HEK293 (cell line): ENCODE results near the gene ACOX2.

Experiments
- CTCF ChIA-PET: fragments of 350-600 bp; formaldehyde crosslinking; extraction: SDS; loops from one replicate; lab custom pipeline; 2021; ENCODE audit warnings: antibody characterized with exemption; lab: Yijun Ruan, JAX
- POLR2A ChIA-PET: fragments of 300-600 bp; formaldehyde crosslinking; extraction: SDS; loops from one replicate; lab custom pipeline; 2020; ENCODE audit warnings: antibody characterized with exemption, inconsistent platforms; lab: Yijun Ruan, JAX
- H3K27ac ChIP-seq: fragments of 200-500 bp; sonication (Bioruptor generic); 2 replicates; pipeline ENCODE4 v1.5.1; 2014; ENCODE audit warnings: low read depth, low read length, control low read depth, inconsistent platforms; ENCODE audit errors: extremely low read depth
- H3K36me3 ChIP-seq, 2 experiments: fragments of 200-500 bp in 1 of 2; sonication (Bioruptor generic) in 1 of 2; 1 replicate in 1 of 2; 2 replicates in 1 of 2; pipeline ENCODE4 v1.5.1; 2014 to 2017; ENCODE audit warnings: inconsistent platforms in 2 of 2, low read length in 2 of 2; ENCODE audit not compliant: control insufficient read depth in 2 of 2, insufficient read depth in 1 of 2
- H3K4me1 ChIP-seq: fragments of 200-500 bp; sonication (Bioruptor generic); 2 replicates; pipeline ENCODE4 v1.5.1; 2014; ENCODE audit warnings: mild to moderate bottlenecking, low read length, inconsistent platforms; ENCODE audit not compliant: control insufficient read depth, insufficient read depth
- H3K4me3 ChIP-seq: 2 replicates; pipeline ENCODE4 v1.5.1; 2011; ENCODE audit warnings: low read depth, mild to moderate bottlenecking, control low read depth, low read length, moderate library complexity
- H3K9me3 ChIP-seq: fragments of 200-500 bp; sonication (Bioruptor generic); 2 replicates; pipeline ENCODE4 v1.5.1; 2014; ENCODE audit warnings: low read depth, low read length, inconsistent platforms; ENCODE audit not compliant: control insufficient read depth, insufficient read depth
- FEZF1 ChIP-seq: fragments of 450-650 bp; formaldehyde crosslinking; IDR thresholded peaks from 2 replicates; pipeline ENCODE4 v1.5.1; 2016; ENCODE audit warnings: missing biosample characterization, missing genetic modification characterization
- GFI1B ChIP-seq: fragments of 450-650 bp; formaldehyde crosslinking; IDR thresholded peaks from 2 replicates; pipeline ENCODE4 v1.5.1; 2016; ENCODE audit warnings: missing biosample characterization, missing genetic modification characterization
- HOXD13 ChIP-seq: sonication (generic); formaldehyde crosslinking; IDR thresholded peaks from 2 replicates; pipeline ENCODE4 v1.8.0; 2022; ENCODE audit warnings: missing genetic modification reagents, borderline replicate concordance
- IKZF3 ChIP-seq: fragments of 450-650 bp; IDR thresholded peaks from 2 replicates; pipeline ENCODE4 v1.5.0; 2018; ENCODE audit warnings: missing biosample characterization, mild to moderate bottlenecking, missing genetic modification characterization, moderate library complexity
- KLF1 ChIP-seq: fragments of 450-650 bp; formaldehyde crosslinking; IDR thresholded peaks from 2 replicates; pipeline ENCODE4 v1.5.1; 2016; ENCODE audit warnings: missing biosample characterization, missing genetic modification characterization
- KLF16 ChIP-seq: fragments of 450-650 bp; formaldehyde crosslinking; IDR thresholded peaks from 2 replicates; pipeline ENCODE4 v1.5.1; 2017; ENCODE audit warnings: missing biosample characterization, missing genetic modification characterization
- MZF1 ChIP-seq: fragments of 450-650 bp; formaldehyde crosslinking; IDR thresholded peaks from 2 replicates; pipeline ENCODE4 v1.5.1; 2017; ENCODE audit warnings: missing biosample characterization, missing genetic modification characterization, borderline replicate concordance
- SCRT1 ChIP-seq: fragments of 450-650 bp; formaldehyde crosslinking; IDR thresholded peaks from 2 replicates; pipeline ENCODE4 v1.5.1; 2016; ENCODE audit warnings: missing biosample characterization, missing genetic modification characterization, borderline replicate concordance
- SCRT2 ChIP-seq: fragments of 450-650 bp; formaldehyde crosslinking; IDR thresholded peaks from 2 replicates; pipeline ENCODE4 v1.5.1; 2016; ENCODE audit warnings: missing biosample characterization, missing genetic modification characterization
- TRIM28 ChIP-seq: IDR thresholded peaks from 2 replicates; pipeline ENCODE4 v1.6.1; 2011; ENCODE audit warnings: low read length, control low read depth, borderline replicate concordance
- WT1 ChIP-seq: fragments of 450-650 bp; formaldehyde crosslinking; IDR thresholded peaks from 2 replicates; pipeline ENCODE4 v1.5.1; 2016; ENCODE audit warnings: missing biosample characterization, missing genetic modification characterization
- ZBTB8A ChIP-seq: fragments of 450-650 bp; formaldehyde crosslinking; IDR thresholded peaks from 2 replicates; pipeline ENCODE4 v1.5.1; 2016; ENCODE audit warnings: missing biosample characterization, missing genetic modification characterization
- ZEB2 ChIP-seq: fragments of 450-650 bp; formaldehyde crosslinking; IDR thresholded peaks from 2 replicates; pipeline ENCODE4 v1.5.1; 2016; ENCODE audit warnings: missing biosample characterization, missing genetic modification characterization
- ZFP3 ChIP-seq: fragments of 450-650 bp; formaldehyde crosslinking; IDR thresholded peaks from 2 replicates; pipeline ENCODE4 v1.5.1; 2016; ENCODE audit warnings: low read depth, missing biosample characterization, missing genetic modification characterization
- ZFP37 ChIP-seq: fragments of 450-650 bp; formaldehyde crosslinking; IDR thresholded peaks from 2 replicates; pipeline ENCODE4 v1.5.1; 2016; ENCODE audit warnings: missing biosample characterization, missing genetic modification characterization
- ZNF140 ChIP-seq: fragments of 450-650 bp; formaldehyde crosslinking; IDR thresholded peaks from 2 replicates; pipeline ENCODE4 v1.5.1; 2016; ENCODE audit warnings: missing biosample characterization, missing genetic modification characterization
- ZNF146 ChIP-seq: fragments of 450-650 bp; formaldehyde crosslinking; IDR thresholded peaks from 2 replicates; pipeline ENCODE4 v1.5.1; 2016; ENCODE audit warnings: missing biosample characterization, missing genetic modification characterization
- ZNF202 ChIP-seq: fragments of 450-650 bp; formaldehyde crosslinking; IDR thresholded peaks from 2 replicates; pipeline ENCODE4 v1.5.1; 2016; ENCODE audit warnings: missing biosample characterization, missing genetic modification characterization, borderline replicate concordance
- ZNF223 ChIP-seq: fragments of 450-650 bp; formaldehyde crosslinking; IDR thresholded peaks from 2 replicates; pipeline ENCODE4 v1.5.1; 2016; ENCODE audit warnings: missing biosample characterization, missing genetic modification characterization
- ZNF292 ChIP-seq: fragments of 450-650 bp; formaldehyde crosslinking; IDR thresholded peaks from 2 replicates; pipeline ENCODE4 v1.5.1; 2016; ENCODE audit warnings: low read depth, missing biosample characterization, missing genetic modification characterization, borderline replicate concordance
- ZNF311 ChIP-seq: fragments of 450-650 bp; formaldehyde crosslinking; IDR thresholded peaks from 2 replicates; pipeline ENCODE4 v1.5.1; 2017; ENCODE audit warnings: missing biosample characterization, missing genetic modification characterization, borderline replicate concordance
- ZNF394 ChIP-seq: fragments of 450-650 bp; formaldehyde crosslinking; IDR thresholded peaks from 2 replicates; pipeline ENCODE4 v1.5.1; 2016; ENCODE audit warnings: missing biosample characterization, missing genetic modification characterization, mild to moderate bottlenecking, moderate library complexity, borderline replicate concordance
- ZNF416 ChIP-seq: fragments of 450-650 bp; formaldehyde crosslinking; IDR thresholded peaks from 2 replicates; pipeline ENCODE4 v1.5.1; 2016; ENCODE audit warnings: missing biosample characterization, missing genetic modification characterization
- ZNF426 ChIP-seq: fragments of 450-650 bp; formaldehyde crosslinking; IDR thresholded peaks from 2 replicates; pipeline ENCODE4 v1.5.1; 2017; ENCODE audit warnings: missing biosample characterization, missing genetic modification characterization, mild to moderate bottlenecking, inconsistent platforms, moderate library complexity
- ZNF521 ChIP-seq: fragments of 450-650 bp; formaldehyde crosslinking; IDR thresholded peaks from 2 replicates; pipeline ENCODE4 v1.5.1; 2017; ENCODE audit warnings: missing biosample characterization, mild to moderate bottlenecking, missing genetic modification characterization
- ZNF530 ChIP-seq: fragments of 450-650 bp; formaldehyde crosslinking; IDR thresholded peaks from 2 replicates; pipeline ENCODE4 v1.5.1; 2016; ENCODE audit warnings: low read depth, missing biosample characterization, missing genetic modification characterization
- ZNF544 ChIP-seq: fragments of 450-650 bp; formaldehyde crosslinking; IDR thresholded peaks from 2 replicates; pipeline ENCODE4 v1.5.0; 2017; ENCODE audit warnings: missing biosample characterization, missing genetic modification characterization
- ZNF549 ChIP-seq: fragments of 450-650 bp; IDR thresholded peaks from 2 replicates; pipeline ENCODE4 v1.5.1; 2018; ENCODE audit warnings: missing biosample characterization, missing genetic modification characterization, mild to moderate bottlenecking, inconsistent platforms, moderate library complexity
- ZNF561 ChIP-seq: fragments of 450-650 bp; IDR thresholded peaks from 2 replicates; pipeline ENCODE4 v1.5.1; 2018; ENCODE audit warnings: missing biosample characterization, missing genetic modification characterization, borderline replicate concordance
- ZNF623 ChIP-seq: fragments of 450-650 bp; formaldehyde crosslinking; IDR thresholded peaks from 2 replicates; pipeline ENCODE4 v1.5.1; 2016; ENCODE audit warnings: missing biosample characterization, missing genetic modification characterization
- ZNF777 ChIP-seq: fragments of 450-650 bp; formaldehyde crosslinking; IDR thresholded peaks from 2 replicates; pipeline ENCODE4 v1.5.1; 2017; ENCODE audit warnings: missing biosample characterization, missing genetic modification characterization, borderline replicate concordance
- ZSCAN30 ChIP-seq: fragments of 450-650 bp; IDR thresholded peaks from 2 replicates; pipeline ENCODE4 v1.5.1; 2018; ENCODE audit warnings: missing biosample characterization, mild to moderate bottlenecking, missing genetic modification characterization, moderate library complexity
- TF ChIP-seq, protein P1 (sequence below): fragments of 450-650 bp; formaldehyde crosslinking; IDR thresholded peaks from 2 replicates; pipeline ENCODE4 v1.5.1; 2016; ENCODE audit warnings: missing biosample characterization, missing genetic modification characterization

The ACOX2 gene

DNA sequence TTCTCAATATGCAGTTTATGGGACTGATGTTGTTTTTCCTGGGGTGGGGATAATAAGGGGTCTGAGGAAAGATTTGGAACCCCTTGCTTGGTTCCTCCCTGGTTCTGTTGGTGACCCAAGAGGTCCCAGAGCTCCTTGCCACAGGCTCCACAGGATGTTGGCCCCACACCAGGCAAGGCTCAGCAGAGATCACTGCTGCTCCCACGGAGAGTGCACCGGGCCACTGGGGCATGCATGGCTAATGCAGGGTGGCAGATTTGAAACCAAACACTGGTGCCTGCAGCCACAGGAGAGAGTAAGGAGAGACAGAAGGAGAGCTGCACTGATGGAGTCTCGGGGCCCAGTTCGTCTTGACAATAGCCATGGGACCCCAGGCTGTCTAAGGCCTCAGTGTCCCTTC is 37.7 kb upstream of the ACOX2 start:
- Histone ChIP-seq H3K27ac (no peak overlapping the region), H3K4me1 (no peaks in the 10 kb centered on the region), H3K9me3 (no peaks in the 10 kb centered on the region), H3K36me3 (no peaks in the 10 kb centered on the region), H3K4me3 (no peak overlapping the region)
- CTCF ChIA-PET: interaction anchor here (2.4 to 9.7 kb wide), 2 partner anchors 11 to 55 kb away, joined by 8 to 159 read pairs; no protein-coding TSS in a partner anchor
- no peak for TF ChIP-seq ZNF292 (tag by site-specific recombination)
- TF ChIP-seq ZNF140 (tag by site-specific recombination): no peak
- no peak for TF ChIP-seq ZFP3 (tag by site-specific recombination)
- POLR2A ChIA-PET: no interaction called here

DNA sequence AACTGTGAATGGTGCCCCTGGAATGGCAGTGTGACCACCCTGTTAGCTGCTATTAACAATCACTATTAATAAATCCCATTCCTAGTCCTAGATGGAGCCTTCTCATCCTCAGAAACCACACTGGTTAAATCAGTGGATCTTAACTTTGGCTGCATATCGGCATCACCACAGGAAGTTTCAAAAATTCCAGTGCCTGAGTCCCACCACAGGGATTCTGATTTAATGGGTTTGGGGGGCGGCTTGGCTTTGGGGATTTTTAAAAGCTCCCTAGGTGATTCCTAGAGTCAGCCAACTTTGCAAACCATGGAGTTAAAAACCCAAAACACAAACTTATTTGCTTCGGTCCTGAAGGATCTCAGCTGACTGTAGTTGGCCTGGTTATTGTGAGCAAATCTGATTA is 37.1 kb upstream of the ACOX2 start:
- no peaks in the 10 kb centered on the region for H3K9me3 ChIP-seq
- no peaks in the 10 kb centered on the region for H3K36me3 ChIP-seq
- no peaks in the 10 kb centered on the region for H3K4me1 ChIP-seq
- ChIA-PET CTCF (interaction anchor here (9.7 kb wide), 1 partner anchor 56 kb away, joined by 159 read pairs; no protein-coding TSS in a partner anchor), POLR2A (no interaction called here)
- no peak overlapping the region for H3K4me3 ChIP-seq
- TF ChIP-seq SCRT1 (tag by site-specific recombination) (no peak), KLF1 (tag by site-specific recombination) (no peak), TRIM28 (no peak), ZNF544 (tag by site-specific recombination) (no peak), ZNF416 (tag by site-specific recombination) (no peak), ZNF311 (tag by site-specific recombination) (no peak), ZSCAN30 (no peak), WT1 (tag by site-specific recombination) (no peak), ZNF146 (tag by site-specific recombination) (no peak), IKZF3 (no peak), GFI1B (tag by site-specific recombination) (no peak), ZNF202 (tag by site-specific recombination) (no peak), FEZF1 (no peak)
- TF ChIP-seq, protein P1, sequence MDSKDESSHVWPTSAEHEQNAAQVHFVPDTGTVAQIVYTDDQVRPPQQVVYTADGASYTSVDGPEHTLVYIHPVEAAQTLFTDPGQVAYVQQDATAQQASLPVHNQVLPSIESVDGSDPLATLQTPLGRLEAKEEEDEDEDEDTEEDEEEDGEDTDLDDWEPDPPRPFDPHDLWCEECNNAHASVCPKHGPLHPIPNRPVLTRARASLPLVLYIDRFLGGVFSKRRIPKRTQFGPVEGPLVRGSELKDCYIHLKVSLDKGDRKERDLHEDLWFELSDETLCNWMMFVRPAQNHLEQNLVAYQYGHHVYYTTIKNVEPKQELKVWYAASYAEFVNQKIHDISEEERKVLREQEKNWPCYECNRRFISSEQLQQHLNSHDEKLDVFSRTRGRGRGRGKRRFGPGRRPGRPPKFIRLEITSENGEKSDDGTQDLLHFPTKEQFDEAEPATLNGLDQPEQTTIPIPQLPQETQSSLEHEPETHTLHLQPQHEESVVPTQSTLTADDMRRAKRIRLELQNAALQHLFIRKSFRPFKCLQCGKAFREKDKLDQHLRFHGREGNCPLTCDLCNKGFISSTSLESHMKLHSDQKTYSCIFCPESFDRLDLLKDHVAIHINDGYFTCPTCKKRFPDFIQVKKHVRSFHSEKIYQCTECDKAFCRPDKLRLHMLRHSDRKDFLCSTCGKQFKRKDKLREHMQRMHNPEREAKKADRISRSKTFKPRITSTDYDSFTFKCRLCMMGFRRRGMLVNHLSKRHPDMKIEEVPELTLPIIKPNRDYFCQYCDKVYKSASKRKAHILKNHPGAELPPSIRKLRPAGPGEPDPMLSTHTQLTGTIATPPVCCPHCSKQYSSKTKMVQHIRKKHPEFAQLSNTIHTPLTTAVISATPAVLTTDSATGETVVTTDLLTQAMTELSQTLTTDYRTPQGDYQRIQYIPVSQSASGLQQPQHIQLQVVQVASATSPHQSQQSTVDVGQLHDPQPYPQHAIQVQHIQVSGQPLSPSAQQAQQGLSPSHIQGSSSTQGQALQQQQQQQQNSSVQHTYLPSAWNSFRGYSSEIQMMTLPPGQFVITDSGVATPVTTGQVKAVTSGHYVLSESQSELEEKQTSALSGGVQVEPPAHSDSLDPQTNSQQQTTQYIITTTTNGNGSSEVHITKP (tag by site-specific recombination): no peak
- H3K27ac ChIP-seq: no peak overlapping the region

DNA sequence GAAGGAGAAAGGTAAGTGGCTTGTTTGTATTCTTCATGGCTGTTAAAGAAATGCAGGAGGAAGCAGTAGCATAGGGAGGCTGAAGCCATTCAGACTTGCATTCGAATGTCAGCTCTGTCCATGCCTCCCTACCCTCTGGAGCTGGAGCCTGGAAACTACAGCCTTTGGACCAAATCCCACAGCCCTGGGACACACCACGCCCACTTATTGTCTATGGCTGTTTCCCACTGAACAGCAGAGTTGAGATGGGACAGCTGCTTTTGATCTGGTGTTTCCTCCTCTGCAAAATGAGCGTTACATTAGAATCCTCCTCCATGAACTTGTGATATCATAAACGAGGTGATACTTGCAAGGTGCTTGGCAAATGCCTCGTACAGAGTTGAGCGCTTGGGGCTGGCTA is 36.6 kb upstream of the ACOX2 start:
- Histone ChIP-seq H3K9me3 (no peaks in the 10 kb centered on the region), H3K4me3 (no peak overlapping the region), H3K36me3 (no peaks in the 10 kb centered on the region), H3K27ac (no peak overlapping the region), H3K4me1 (no peaks in the 10 kb centered on the region)
- CTCF ChIA-PET: interaction anchor here (9.7 kb wide), 1 partner anchor 56 kb away, joined by 159 read pairs; no protein-coding TSS in a partner anchor
- POLR2A ChIA-PET: no interaction called here
- TF ChIP-seq ZBTB8A: no peak
- TF ChIP-seq HOXD13 (CRISPR knock-in tag): no peak
- TF ChIP-seq ZNF561 (tag by site-specific recombination): no peak
- no peak for TF ChIP-seq ZNF394 (tag by site-specific recombination)
- TF ChIP-seq ZNF530 (tag by site-specific recombination): no peak
- no peak for TF ChIP-seq SCRT1 (tag by site-specific recombination)
- TF ChIP-seq ZNF223 (tag by site-specific recombination): no peak
- no peak for TF ChIP-seq KLF1 (tag by site-specific recombination)
- no peak for TF ChIP-seq ZNF549 (tag by site-specific recombination)
- TF ChIP-seq ZFP37 (tag by site-specific recombination): no peak
- TF ChIP-seq MZF1 (tag by site-specific recombination): no peak
- no peak for TF ChIP-seq ZNF777 (tag by site-specific recombination)
- no peak for TF ChIP-seq SCRT2 (tag by site-specific recombination)
- no peak for TF ChIP-seq ZNF521 (tag by site-specific recombination)
- TF ChIP-seq ZEB2: no peak
- TF ChIP-seq ZNF426: no peak
- TF ChIP-seq ZNF623 (tag by site-specific recombination): no peak
- no peak for TF ChIP-seq KLF16 (tag by site-specific recombination)
